Hematopoietic multipotent progenitor cell treated with erythropoietin and hydrocortisone succinate and interleukin-3 and kit ligand, for 8 days (in vitro differentiated cells): ENCODE measurements around the gene FGF7.
"Not testable (repeated sequence)": the region's sequence is repeated elsewhere in the genome, so short reads cannot be mapped to it uniquely, and the experiment has no call there.

Experiments
- DNase-seq: peaks from one replicate; pipeline ENCODE4 v3.0.0-alpha.2; 2015

The FGF7 gene

GRCh38 chr15:49439678-49440395, 16.8 kb downstream of the FGF7 start:
- DNase-seq, result no peak

- DNase-seq, result no peak
Measured at GRCh38 chr15:49441356-49441755, 18.3 kb downstream of the FGF7 start.

GRCh38 chr15:49441816-49442215, 18.8 kb downstream of the FGF7 start:
- DNase-seq, result no peak

- no peak for DNase-seq
Measured at GRCh38 chr15:49452595-49452994, 29.6 kb downstream of the FGF7 start.

- DNase-seq, result no peak
Measured at GRCh38 chr15:49456166-49456565, 33.1 kb downstream of the FGF7 start.

- DNase-seq, result no peak
Measured at GRCh38 chr15:49458145-49458544, 35.1 kb downstream of the FGF7 start.

- DNase-seq, result no peak
Measured at GRCh38 chr15:49460411-49460941, 37.4 kb downstream of the FGF7 start.

- no peak for DNase-seq
Measured at GRCh38 chr15:49462232-49462844, 39.3 kb downstream of the FGF7 start.

GRCh38 chr15:49464522-49464921, 41.5 kb downstream of the FGF7 start:
- DNase-seq, result no peak

- DNase-seq, result no peak
Measured at GRCh38 chr15:49466119-49466518, 43.1 kb downstream of the FGF7 start.

GRCh38 chr15:49467746-49468480, 44.9 kb downstream of the FGF7 start:
- DNase-seq, result no peak

- no peak for DNase-seq
Measured at GRCh38 chr15:49468481-49468839, 45.4 kb downstream of the FGF7 start.

- peak; percentile 52 for DNase-seq
Measured at GRCh38 chr15:49471248-49471647, 48.2 kb downstream of the FGF7 start.

- peak; percentile 22 for DNase-seq
Measured at GRCh38 chr15:49471733-49472132, 48.7 kb downstream of the FGF7 start.

GRCh38 chr15:49472338-49472737, 49.3 kb downstream of the FGF7 start:
- no peak for DNase-seq

GRCh38 chr15:49473031-49473430, 50.0 kb downstream of the FGF7 start:
- DNase-seq, result no peak

- DNase-seq, result not testable (repeated sequence)
Measured at GRCh38 chr15:49478021-49478420, 55.0 kb downstream of the FGF7 start.

GRCh38 chr15:49478982-49479381, 55.9 kb downstream of the FGF7 start:
- not testable (repeated sequence) for DNase-seq

- not testable (repeated sequence) for DNase-seq
Measured at GRCh38 chr15:49485401-49485800, 62.4 kb downstream of the FGF7 start.

GRCh38 chr15:49490966-49491365, 67.9 kb downstream of the FGF7 start:
- DNase-seq, result no peak

GRCh38 chr15:49492151-49492550, 69.1 kb downstream of the FGF7 start:
- no peak for DNase-seq

- no peak for DNase-seq
Measured at GRCh38 chr15:49492830-49493229, 69.8 kb downstream of the FGF7 start.

- DNase-seq, result no peak
Measured at GRCh38 chr15:49494842-49495241, 71.8 kb downstream of the FGF7 start.
